B cell (primary cell): ENCODE measurements around the gene ADCY3. TPM values are rescaled to one million over a fixed set of nuclear protein-coding genes. Genes with fewer than 3 reads are reported as not detected.

ENCODE experiments used
- ATAC-seq: fragments of 200-7000 bp; cut with Tn5 transposase; one replicate; pipeline ENCODE4 v1.10.0; 2021; ENCODE audit warnings: low read depth, mild to moderate bottlenecking, moderate number of reproducible peaks, moderate library complexity
- CTCF ChIA-PET: fragments of 350-600 bp; sonication (Branson Sonifier 250); formaldehyde crosslinking; loops from one replicate; lab custom pipeline; 2021; ENCODE audit warnings: antibody characterized with exemption, inconsistent platforms; lab: Charles Lee
- POLR2A ChIA-PET: fragments of 350-600 bp; sonication (Branson Sonifier 250); formaldehyde crosslinking; loops from one replicate; lab custom pipeline; 2021; ENCODE audit warnings: antibody characterized with exemption; lab: Charles Lee
- DNase-seq: peaks from one replicate; pipeline ENCODE4 v3.0.0; 2013
- H2AFZ ChIP-seq: 2 replicates; pipeline ENCODE4 v1.6.1; 2012; ENCODE audit warnings: mild to moderate bottlenecking, low read depth, low read length; ENCODE audit not compliant: insufficient read depth, poor library complexity, severe bottlenecking
- H3K27ac ChIP-seq, 2 donors: 1 replicate in 1 of 2; 2 replicates in 1 of 2; pipeline ENCODE4 v1.5.1; 2012 to 2013; ENCODE audit warnings: low read length in 2 of 2, mild to moderate bottlenecking in 2 of 2, moderate library complexity in 1 of 2
- H3K27me3 ChIP-seq, 4 experiments: fragments of 200-600 bp in 1 of 4; sonication (generic) in 1 of 4; replicated peaks in 1 of 4; 1 replicate in 2 of 4; 2 replicates in 2 of 4; pipeline versions ENCODE4 v1.6.1 to v1.7.0; 2013 to 2016; ENCODE audit warnings: low read length in 3 of 4, mild to moderate bottlenecking in 2 of 4, mixed read lengths in 1 of 4, moderate library complexity in 1 of 4; ENCODE audit not compliant: insufficient read depth in 4 of 4, control insufficient read depth in 3 of 4; ENCODE audit errors: control extremely low read depth in 1 of 4
- H3K36me3 ChIP-seq, 2 experiments: replicated peaks in 1 of 2; 1 replicate in 1 of 2; 2 replicates in 1 of 2; pipeline versions ENCODE4 v1.6.1 to v1.7.1; 2013; ENCODE audit warnings: low read length in 1 of 2; ENCODE audit not compliant: insufficient read depth in 2 of 2, control insufficient read depth in 1 of 2; ENCODE audit errors: control extremely low read depth in 1 of 2, extremely low read depth in 1 of 2
- H3K4me1 ChIP-seq, 2 donors: fragments of 200-600 bp in 1 of 2; sonication (generic) in 1 of 2; 1 replicate in 1 of 2; 2 replicates in 1 of 2; pipeline versions ENCODE4 v1.5.1 to v1.6.1; 2013 to 2017; ENCODE audit warnings: low read length in 2 of 2; ENCODE audit not compliant: control insufficient read depth in 2 of 2, insufficient read depth in 2 of 2
- H3K4me2 ChIP-seq: replicated peaks from 2 replicates; pipeline ENCODE3; 2012; ENCODE audit warnings: mild to moderate bottlenecking, low read depth, low read length; ENCODE audit not compliant: poor library complexity, severe bottlenecking
- H3K4me3 ChIP-seq, 5 experiments: fragments of 200-600 bp in 1 of 5; sonication (generic) in 1 of 5; 1 replicate in 3 of 5; 2 replicates in 2 of 5; pipeline versions ENCODE4 v1.5.1 to v1.7.0; 2011 to 2016; ENCODE audit warnings: low read length in 4 of 5, mild to moderate bottlenecking in 4 of 5, low read depth in 2 of 5, control low read depth in 1 of 5, moderate library complexity in 1 of 5; ENCODE audit not compliant: insufficient read depth in 1 of 5; ENCODE audit errors: control extremely low read depth in 1 of 5, extremely low read depth in 1 of 5
- H3K79me2 ChIP-seq: fragments of 200-600 bp; sonication (generic); one replicate; pipeline ENCODE4 v1.6.0; 2016; ENCODE audit warnings: low read length; ENCODE audit not compliant: control insufficient read depth, insufficient read depth
- H3K9ac ChIP-seq: fragments of 200-600 bp; sonication (generic); 2 replicates; pipeline ENCODE4 v1.6.1; 2017; ENCODE audit warnings: mild to moderate bottlenecking, low read length, moderate library complexity
- H3K9me3 ChIP-seq, 3 donors: one replicate each; pipeline versions ENCODE4 v1.6.1 to v1.7.1; 2013; ENCODE audit warnings: low read length in 2 of 3; ENCODE audit not compliant: control insufficient read depth in 2 of 3, insufficient read depth in 1 of 3; ENCODE audit errors: control extremely low read depth in 1 of 3
- H4K20me1 ChIP-seq: 2 replicates; pipeline ENCODE4 v1.6.0; 2012; ENCODE audit warnings: mild to moderate bottlenecking, low read length; ENCODE audit not compliant: insufficient read depth, control insufficient read depth, poor library complexity, severe bottlenecking
- H3K27ac Mint-ChIP-seq: one replicate; pipeline ENCODE4 v1.8.0; 2021; ENCODE audit warnings: mixed read lengths
- H3K27me3 Mint-ChIP-seq: one replicate; pipeline ENCODE4 v1.8.0; 2021; ENCODE audit warnings: mixed read lengths
- H3K4me1 Mint-ChIP-seq: one replicate; pipeline ENCODE4 v1.8.0; 2021; ENCODE audit warnings: mixed read lengths
- H3K4me3 Mint-ChIP-seq: one replicate; pipeline ENCODE4 v1.8.0; 2021; ENCODE audit warnings: mixed read lengths
- H3K9me3 Mint-ChIP-seq: one replicate; pipeline ENCODE4 v1.8.0; 2022; ENCODE audit warnings: mixed read lengths; ENCODE audit not compliant: insufficient read depth
- EZH2 ChIP-seq: IDR thresholded peaks from 2 replicates; pipeline ENCODE4 v1.6.1; 2012; ENCODE audit warnings: borderline replicate concordance, low read depth, mild to moderate bottlenecking, moderate library complexity, low read length; ENCODE audit not compliant: insufficient read depth, poor library complexity, severe bottlenecking
- WGBS: methylation state at CpG from one replicate; pipeline ENCODE4 v1.1.5; 2013; ENCODE audit warnings: missing lambda C conversion rate; ENCODE audit not compliant: insufficient coverage; 5-methylcytosine and 5-hydroxymethylcytosine counted together
- intact Hi-C: fragments of 100-400 bp; cut with micrococcal nuclease; formaldehyde crosslinking; loops from one replicate; pipeline ENCODE4 v1.10.0; 2022
- polyA plus RNA-seq: library from polyadenylated mRNA; depleted of rRNA; stranded (reverse); fragments of >200 nt; gene quantifications from 2 replicates; pipeline ENCODE4 v1.2.3, GENCODE V29; 2012
- total RNA-seq, 2 donors: library from RNA; stranded (reverse); fragments of 120-200 nt in 1 of 2; gene quantifications; 1 replicate in 1 of 2; 2 replicates in 1 of 2; pipeline versions ENCODE4 v1.2.3 to v1.2.4, GENCODE V29; 2013 to 2022
- TF ChIP-seq, protein P1 (sequence below): fragments of 200-600 bp; IDR thresholded peaks from one replicate; pipeline ENCODE4 v1.8.0; 2022; ENCODE audit warnings: antibody characterized with exemption, mild to moderate bottlenecking

The ADCY3 gene
- total and polyA plus RNA-seq, 2 donors (not counting 1 experiment from before 2014, with no cell fraction given): 48.4 to 73.0 TPM

DNA sequence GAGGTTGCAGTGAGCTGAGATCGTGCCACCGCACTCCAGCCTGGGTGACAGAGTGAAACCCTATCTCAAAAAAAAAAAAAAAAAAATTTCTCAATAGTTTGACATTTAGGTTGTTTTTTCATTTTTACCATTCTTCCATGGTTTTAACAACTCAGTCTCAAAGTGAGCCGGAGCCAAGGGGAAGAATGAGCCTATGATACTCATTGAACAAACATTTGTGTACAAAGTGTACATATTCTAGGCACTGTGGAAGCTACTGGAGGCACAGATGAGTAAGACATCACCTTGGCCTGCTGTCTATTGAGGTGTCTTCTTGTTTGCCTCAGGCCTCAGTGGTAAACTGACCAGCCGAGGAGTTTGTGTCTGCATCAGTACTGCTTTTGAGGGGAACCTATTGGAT is 104.9 kb downstream of the ADCY3 start:
- H3K4me3 Mint-ChIP-seq: no peak overlapping the region
- TF ChIP-seq EZH2: no peak
- TF ChIP-seq, protein P1, sequence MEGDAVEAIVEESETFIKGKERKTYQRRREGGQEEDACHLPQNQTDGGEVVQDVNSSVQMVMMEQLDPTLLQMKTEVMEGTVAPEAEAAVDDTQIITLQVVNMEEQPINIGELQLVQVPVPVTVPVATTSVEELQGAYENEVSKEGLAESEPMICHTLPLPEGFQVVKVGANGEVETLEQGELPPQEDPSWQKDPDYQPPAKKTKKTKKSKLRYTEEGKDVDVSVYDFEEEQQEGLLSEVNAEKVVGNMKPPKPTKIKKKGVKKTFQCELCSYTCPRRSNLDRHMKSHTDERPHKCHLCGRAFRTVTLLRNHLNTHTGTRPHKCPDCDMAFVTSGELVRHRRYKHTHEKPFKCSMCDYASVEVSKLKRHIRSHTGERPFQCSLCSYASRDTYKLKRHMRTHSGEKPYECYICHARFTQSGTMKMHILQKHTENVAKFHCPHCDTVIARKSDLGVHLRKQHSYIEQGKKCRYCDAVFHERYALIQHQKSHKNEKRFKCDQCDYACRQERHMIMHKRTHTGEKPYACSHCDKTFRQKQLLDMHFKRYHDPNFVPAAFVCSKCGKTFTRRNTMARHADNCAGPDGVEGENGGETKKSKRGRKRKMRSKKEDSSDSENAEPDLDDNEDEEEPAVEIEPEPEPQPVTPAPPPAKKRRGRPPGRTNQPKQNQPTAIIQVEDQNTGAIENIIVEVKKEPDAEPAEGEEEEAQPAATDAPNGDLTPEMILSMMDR: no peak
- H3K4me1 Mint-ChIP-seq: peaks cover 2% of the 10 kb centered on the region
- Histone ChIP-seq H3K79me2 (peaks cover 37% of the 10 kb centered on the region), H3K9ac (no peak overlapping the region), H3K4me2 (no peak overlapping the region), H4K20me1 (no peaks in the 10 kb centered on the region), H3K4me3 (no peak overlapping the region), H3K9me3 (no peaks in the 10 kb centered on the region), H3K27me3 (no peaks in the 10 kb centered on the region), H3K4me1 (no peaks in the 10 kb centered on the region), H3K36me3 (peaks cover 0 to 23% of the 10 kb centered on the region in 2 experiments), H3K27ac (no peak overlapping the region), H2AFZ (no peak overlapping the region)
- 86% methylated on average over 1 of the region's 4 CpGs for WGBS
- intact Hi-C loops: no loop called here
- ChIA-PET CTCF (interaction anchor here (1.2 to 1.4 kb wide), 2 partner anchors 8 to 11 kb away, joined by 3 to 4 read pairs; no protein-coding TSS in a partner anchor), POLR2A (no interaction called here)
- ATAC-seq: no peak
- no peaks in the 10 kb centered on the region for H3K9me3 Mint-ChIP-seq
- DNase-seq: no peak
- H3K27me3 Mint-ChIP-seq: no peaks in the 10 kb centered on the region
- no peak overlapping the region for H3K27ac Mint-ChIP-seq

DNA sequence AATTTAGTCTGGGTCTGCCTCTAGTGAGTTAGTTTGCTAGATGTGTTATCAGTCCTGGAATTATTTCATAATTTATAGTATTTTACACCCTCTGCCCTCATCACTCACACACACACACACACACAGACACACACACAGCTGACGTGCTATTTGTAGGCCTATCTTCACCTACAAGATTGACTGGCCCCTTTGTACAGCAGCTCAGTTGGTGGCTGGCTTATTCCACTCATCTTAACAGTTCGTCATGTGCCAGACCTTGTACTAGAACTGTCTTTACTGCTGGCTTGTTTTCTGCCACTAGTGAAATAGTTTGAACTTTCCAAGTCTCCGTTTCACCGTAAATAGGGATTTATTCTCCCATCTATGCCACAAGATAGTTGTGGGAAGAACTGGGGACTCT is 105.5 kb downstream of the ADCY3 start:
- WGBS: 80% methylated on average over 1 of the region's 4 CpGs
- Histone ChIP-seq H4K20me1 (no peaks in the 10 kb centered on the region), H3K27ac (no peak overlapping the region), H3K4me2 (no peak overlapping the region), H3K36me3 (peaks cover 0 to 20% of the 10 kb centered on the region in 2 experiments), H3K4me3 (no peak overlapping the region), H3K79me2 (peaks cover 37% of the 10 kb centered on the region), H3K27me3 (no peaks in the 10 kb centered on the region), H2AFZ (no peak overlapping the region), H3K9ac (no peak overlapping the region), H3K9me3 (no peaks in the 10 kb centered on the region), H3K4me1 (no peaks in the 10 kb centered on the region)
- H3K9me3 Mint-ChIP-seq: no peaks in the 10 kb centered on the region
- no peak overlapping the region for H3K27ac Mint-ChIP-seq
- intact Hi-C loops: no loop called here
- H3K4me1 Mint-ChIP-seq: peaks cover 2% of the 10 kb centered on the region
- CTCF ChIA-PET: interaction anchor here (1.4 kb wide), 1 partner anchor 9 kb away, joined by 4 read pairs; no protein-coding TSS in a partner anchor
- POLR2A ChIA-PET: no interaction called here
- no peak overlapping the region for H3K4me3 Mint-ChIP-seq
- TF ChIP-seq, protein P1: no peak
- no peak for TF ChIP-seq EZH2
- DNase-seq (no peak), ATAC-seq (no peak)
- H3K27me3 Mint-ChIP-seq: no peaks in the 10 kb centered on the region
